IPS-18c (cell line): ENCODE data around the gene AADAT.

Source experiments
- H3K4me3 ChIP-seq: 2 replicates; pipeline ENCODE4 v1.7.0; 2013; ENCODE audit warnings: low read depth, mild to moderate bottlenecking, low read length, moderate library complexity; ENCODE audit not compliant: insufficient read depth
- H3K9me3 ChIP-seq: one replicate; pipeline ENCODE4 v1.6.1; 2013; ENCODE audit warnings: mild to moderate bottlenecking, low read length, moderate library complexity; ENCODE audit not compliant: control insufficient read depth, insufficient read depth

AADAT gene

DNA sequence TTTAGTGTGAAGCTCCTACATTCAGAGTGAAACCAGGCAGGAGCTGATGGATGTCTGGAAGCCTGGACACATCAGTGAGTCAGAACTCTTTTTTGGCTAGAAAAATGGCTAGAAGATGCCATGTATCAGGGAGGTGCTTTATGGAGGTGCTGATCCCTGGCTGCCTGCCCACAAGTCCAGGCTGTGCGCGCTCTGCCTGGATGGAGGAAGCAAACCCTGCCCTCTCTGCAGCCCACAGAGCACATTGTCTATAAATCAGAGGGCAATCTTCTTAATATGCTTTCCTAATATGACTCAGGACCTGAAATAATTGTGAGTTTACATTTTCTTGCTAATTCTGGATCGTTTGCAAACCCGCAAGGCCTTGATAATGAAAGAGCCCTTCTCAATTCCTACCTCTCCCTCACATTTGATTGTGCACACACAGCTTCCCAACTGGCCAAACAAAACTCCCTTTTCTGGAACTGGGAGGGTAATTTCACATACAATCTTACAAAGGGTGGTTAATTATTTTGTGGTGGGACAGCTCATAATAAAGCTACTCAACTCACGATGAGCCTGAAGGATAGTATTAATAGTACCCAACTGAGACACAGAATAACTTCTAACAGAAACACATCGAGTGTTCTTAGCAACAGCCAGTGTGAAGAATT, 75.3 kb downstream of the AADAT start:
- H3K9me3 ChIP-seq = no peaks in the 10 kb centered on the region
- H3K4me3 ChIP-seq = no peak overlapping the region

DNA sequence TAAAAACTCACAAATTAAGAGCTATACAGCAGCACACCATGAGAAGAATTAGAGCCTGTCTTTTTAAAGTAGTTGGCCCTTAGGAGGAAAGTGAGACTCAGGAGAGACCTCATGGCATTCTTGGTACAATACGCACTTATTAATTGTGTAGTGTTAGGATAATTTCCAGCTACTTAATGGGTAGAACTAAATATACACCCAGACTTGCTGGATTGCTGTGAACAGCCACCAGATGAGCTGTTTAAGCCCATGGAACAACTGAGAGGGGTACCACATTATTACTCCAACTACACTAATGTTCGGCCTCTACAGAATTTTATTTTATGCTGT, 77.2 kb downstream of the AADAT start:
- Histone ChIP-seq H3K9me3 (no peaks in the 10 kb centered on the region), H3K4me3 (no peak overlapping the region)

DNA sequence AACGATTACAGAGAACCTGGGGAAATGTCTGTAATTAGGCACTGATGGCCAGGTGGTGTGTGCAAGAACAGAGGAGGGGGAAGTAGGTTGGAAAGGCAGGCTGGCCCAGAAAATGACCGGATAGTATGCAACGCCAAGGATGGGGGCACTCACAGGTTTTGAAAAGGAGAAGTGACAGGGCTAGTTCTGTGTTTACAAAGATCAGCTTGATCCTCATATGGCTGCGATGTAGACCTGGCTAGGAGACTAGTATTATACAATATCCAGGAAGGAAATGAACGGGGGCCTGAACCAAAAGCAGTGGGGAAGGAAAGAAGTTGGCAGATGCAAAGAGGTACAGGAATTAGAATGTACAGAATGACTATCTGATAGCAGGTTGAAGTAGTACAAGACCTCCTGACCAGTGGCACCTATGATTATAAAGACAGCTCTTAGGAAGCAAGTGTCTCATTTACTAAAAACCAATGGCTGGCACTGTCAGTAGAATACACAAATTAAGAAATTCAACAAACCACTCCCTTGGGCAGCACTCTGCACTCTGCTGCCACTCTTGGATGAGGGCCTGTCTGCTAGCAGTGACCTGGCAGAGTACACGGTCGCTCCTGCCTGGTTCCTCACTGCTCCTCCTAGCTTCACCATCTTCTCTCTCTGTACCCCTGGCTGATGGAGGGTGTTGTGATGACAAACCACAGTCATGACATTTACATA, 77.7 kb downstream of the AADAT start:
- H3K9me3 ChIP-seq = no peaks in the 10 kb centered on the region
- no peak overlapping the region for H3K4me3 ChIP-seq
